ENCODE results near the gene MS4A1. TPM values are rescaled to one million over a fixed set of nuclear protein-coding genes. Genes with fewer than 3 reads are reported as not detected.

The MS4A1 gene
- total and polyA plus RNA-seq, 2 of the 8 experiments (the other 6 are each of a cell fraction or from before 2014, with no cell fraction given): not detected

DNA sequence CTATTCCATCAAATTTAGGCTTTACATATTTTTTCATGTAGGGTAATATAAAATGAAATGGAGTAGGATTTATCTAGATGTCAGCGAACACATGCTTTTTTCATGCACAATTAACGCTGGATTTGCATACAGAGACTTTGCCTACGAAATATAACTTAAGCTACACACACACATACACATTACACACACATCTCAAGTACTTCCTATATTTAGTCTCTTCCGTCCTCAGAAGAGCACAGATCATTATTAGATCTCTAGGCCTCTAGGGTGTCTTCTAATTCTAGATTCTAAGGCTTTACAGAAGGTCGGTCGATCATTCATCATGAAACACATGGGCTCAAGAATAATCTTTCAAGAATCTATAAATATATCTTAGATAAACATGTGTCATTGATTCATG lies 55.7 kb downstream of the MS4A1 start:
- Histone ChIP-seq H3K4me2 (ENCODE audit: insufficient read depth in 1 of 2, low read depth in 2 of 2, low read length in 2 of 2) (no peak overlapping the region), H3K9ac (replicated peaks in 1 of 4; ENCODE audit: extremely low read depth in 1 of 4, low read depth in 3 of 4, low read length in 3 of 4) (no peak overlapping the region), H3K79me2 (ENCODE audit: control insufficient read depth in 1 of 2, insufficient read depth in 2 of 2, low read length in 2 of 2) (no peaks in the 10 kb centered on the region), H3K36me3 (ENCODE audit: control insufficient read depth in 2 of 4, insufficient read depth in 4 of 4, low read length in 3 of 4) (no peaks in the 10 kb centered on the region), H2BK12ac (ENCODE audit: low read depth, low read length) (no peak overlapping the region), H2BK120ac (replicated peaks; ENCODE audit: low read depth, low read length) (no peak overlapping the region), H3K23ac (ENCODE audit: insufficient read length) (no peak overlapping the region), H3K14ac (ENCODE audit: insufficient read length) (no peak overlapping the region), H3K9me3 (ENCODE audit: insufficient read depth in 2 of 2, low read depth in 1 of 2, low read length in 1 of 2) (peaks cover 5 to 7% of the 10 kb centered on the region in 2 experiments; a peak in 3 of 4 replicates), H3K79me1 (ENCODE audit: low read depth, low read length) (no peaks in the 10 kb centered on the region), H2AFZ (ENCODE audit: low read length) (no peak overlapping the region), H2BK15ac (ENCODE audit: low read length) (no peak overlapping the region), H3K4ac (replicated peaks; ENCODE audit: insufficient read length, low read depth, low read length) (no peak overlapping the region), H4K20me1 (replicated peaks in 1 of 2; ENCODE audit: control insufficient read depth in 1 of 2, insufficient read depth in 2 of 2, low read length in 2 of 2) (no peaks in the 10 kb centered on the region), H3K56ac (replicated peaks; ENCODE audit: insufficient read length, low read depth, low read length) (peak overlapping the region; percentile 35), H3K18ac (ENCODE audit: extremely low read depth, low read length) (no peak overlapping the region), H3K27me3 (replicated peaks in 1 of 4; ENCODE audit: control insufficient read depth in 3 of 4, extremely low read depth in 1 of 4, insufficient read depth in 3 of 4, low read length in 3 of 4) (no peaks in the 10 kb centered on the region), H4K8ac (ENCODE audit: extremely low read depth, insufficient read depth, low read length) (no peak overlapping the region), H3K27ac (ENCODE audit: low read depth, low read length) (no peak overlapping the region), H2BK20ac (ENCODE audit: low read length) (no peak overlapping the region), H4K91ac (replicated peaks; ENCODE audit: insufficient read length, low read length) (no peak overlapping the region), H3K4me3 (ENCODE audit: extremely low read depth in 1 of 4, insufficient read depth in 2 of 4, low read depth in 3 of 4, low read length in 4 of 4) (no peak overlapping the region), H2BK5ac (ENCODE audit: low read depth, low read length) (no peak overlapping the region), H3K4me1 (replicated peaks in 1 of 4; ENCODE audit: control insufficient read depth in 3 of 4, insufficient read depth in 4 of 4, low read length in 3 of 4) (no peaks in the 10 kb centered on the region), H3K23me2 (ENCODE audit: low read depth, low read length) (no peaks in the 10 kb centered on the region), H2AK5ac (ENCODE audit: low read depth, low read length) (no peak overlapping the region), H4K5ac (ENCODE audit: insufficient read length, low read depth, low read length) (no peak overlapping the region)
- ChIA-PET POLR2A (ENCODE audit: partially characterized antibody) (no interaction called here), CTCF (ENCODE audit: partially characterized antibody) (interaction anchor here (1.4 kb wide), 1 partner anchor 148 kb away, joined by 3 read pairs; no protein-coding TSS in a partner anchor)
- WGBS, 2 experiments (ENCODE audit: extremely low coverage in 1 of 2, insufficient coverage in 1 of 2, insufficient read length in 1 of 2, insufficient replicate concordance in 2 of 2, low coverage in 1 of 2, low lambda C conversion rate in 2 of 2, missing lambda C conversion rate in 1 of 2): 77% methylated on average over 6 of the region's 6 CpGs; no CpG with 5 or more reads in 1 of the 2 experiments
- FAIRE-seq: no peak
- no peak for DNase-seq (ENCODE audit: low read depth in 1 of 2, low spot score in 2 of 2)
- TF ChIP-seq ZNF274 (IDR thresholded peaks at IDR 0.05; ENCODE audit: borderline replicate concordance, extremely low read depth, low read length): no peak
- no peak for TF ChIP-seq TAF7 (optimal IDR thresholded peaks at IDR 0.05; ENCODE audit: borderline replicate concordance, low read depth, low read length)

All from H1 (cell line).